HL-60 (cell line): ENCODE data around the gene LRP8.

Experiments used
- GABPA ChIP-seq: IDR thresholded peaks from 2 replicates; pipeline ENCODE4 v1.6.1; 2012; ENCODE audit warnings: low read depth
- POLR2AphosphoS5 ChIP-seq: IDR thresholded peaks from 2 replicates; pipeline ENCODE4 v1.6.1; 2012; ENCODE audit warnings: low read depth
- SPI1 ChIP-seq: IDR thresholded peaks from 2 replicates; pipeline ENCODE4 v1.6.1; 2012; ENCODE audit warnings: low read depth, mild to moderate bottlenecking, borderline replicate concordance
- TF ChIP-seq, protein P1 (sequence below): IDR thresholded peaks from one replicate; pipeline ENCODE4 v1.5.1; 2011; ENCODE audit warnings: low read length, control low read depth, inconsistent platforms; ENCODE audit not compliant: insufficient read depth
- TF ChIP-seq, protein P2 (sequence below): IDR thresholded peaks from 2 replicates; pipeline ENCODE4 v1.6.1; 2012; ENCODE audit warnings: low read depth; ENCODE audit not compliant: insufficient replicate concordance

DNA sequence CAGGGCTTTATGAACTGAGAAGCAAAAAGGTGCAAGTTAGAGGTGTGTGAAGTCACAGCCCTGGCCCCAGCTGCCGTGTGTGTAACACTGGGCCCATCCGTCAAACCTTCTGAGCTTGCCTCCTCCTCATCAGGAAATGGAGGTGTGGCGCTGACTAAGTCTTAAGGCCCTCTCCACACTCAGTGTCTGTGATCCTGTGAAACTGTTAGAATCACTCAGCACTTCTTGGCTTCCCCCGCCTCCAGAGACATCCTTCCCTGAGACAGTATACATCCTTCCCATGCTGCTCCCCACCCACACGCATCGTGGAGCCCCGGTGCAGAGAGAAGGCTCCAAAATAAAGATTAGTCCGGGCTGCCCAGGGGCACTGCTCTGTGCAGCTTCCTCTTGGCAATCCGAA is 33.3 kb downstream of the LRP8 start:
- TF ChIP-seq POLR2AphosphoS5 (no peak), GABPA (no peak), SPI1 (no peak)
- TF ChIP-seq, protein P1, sequence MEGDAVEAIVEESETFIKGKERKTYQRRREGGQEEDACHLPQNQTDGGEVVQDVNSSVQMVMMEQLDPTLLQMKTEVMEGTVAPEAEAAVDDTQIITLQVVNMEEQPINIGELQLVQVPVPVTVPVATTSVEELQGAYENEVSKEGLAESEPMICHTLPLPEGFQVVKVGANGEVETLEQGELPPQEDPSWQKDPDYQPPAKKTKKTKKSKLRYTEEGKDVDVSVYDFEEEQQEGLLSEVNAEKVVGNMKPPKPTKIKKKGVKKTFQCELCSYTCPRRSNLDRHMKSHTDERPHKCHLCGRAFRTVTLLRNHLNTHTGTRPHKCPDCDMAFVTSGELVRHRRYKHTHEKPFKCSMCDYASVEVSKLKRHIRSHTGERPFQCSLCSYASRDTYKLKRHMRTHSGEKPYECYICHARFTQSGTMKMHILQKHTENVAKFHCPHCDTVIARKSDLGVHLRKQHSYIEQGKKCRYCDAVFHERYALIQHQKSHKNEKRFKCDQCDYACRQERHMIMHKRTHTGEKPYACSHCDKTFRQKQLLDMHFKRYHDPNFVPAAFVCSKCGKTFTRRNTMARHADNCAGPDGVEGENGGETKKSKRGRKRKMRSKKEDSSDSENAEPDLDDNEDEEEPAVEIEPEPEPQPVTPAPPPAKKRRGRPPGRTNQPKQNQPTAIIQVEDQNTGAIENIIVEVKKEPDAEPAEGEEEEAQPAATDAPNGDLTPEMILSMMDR, result no peak
- TF ChIP-seq, protein P2, sequence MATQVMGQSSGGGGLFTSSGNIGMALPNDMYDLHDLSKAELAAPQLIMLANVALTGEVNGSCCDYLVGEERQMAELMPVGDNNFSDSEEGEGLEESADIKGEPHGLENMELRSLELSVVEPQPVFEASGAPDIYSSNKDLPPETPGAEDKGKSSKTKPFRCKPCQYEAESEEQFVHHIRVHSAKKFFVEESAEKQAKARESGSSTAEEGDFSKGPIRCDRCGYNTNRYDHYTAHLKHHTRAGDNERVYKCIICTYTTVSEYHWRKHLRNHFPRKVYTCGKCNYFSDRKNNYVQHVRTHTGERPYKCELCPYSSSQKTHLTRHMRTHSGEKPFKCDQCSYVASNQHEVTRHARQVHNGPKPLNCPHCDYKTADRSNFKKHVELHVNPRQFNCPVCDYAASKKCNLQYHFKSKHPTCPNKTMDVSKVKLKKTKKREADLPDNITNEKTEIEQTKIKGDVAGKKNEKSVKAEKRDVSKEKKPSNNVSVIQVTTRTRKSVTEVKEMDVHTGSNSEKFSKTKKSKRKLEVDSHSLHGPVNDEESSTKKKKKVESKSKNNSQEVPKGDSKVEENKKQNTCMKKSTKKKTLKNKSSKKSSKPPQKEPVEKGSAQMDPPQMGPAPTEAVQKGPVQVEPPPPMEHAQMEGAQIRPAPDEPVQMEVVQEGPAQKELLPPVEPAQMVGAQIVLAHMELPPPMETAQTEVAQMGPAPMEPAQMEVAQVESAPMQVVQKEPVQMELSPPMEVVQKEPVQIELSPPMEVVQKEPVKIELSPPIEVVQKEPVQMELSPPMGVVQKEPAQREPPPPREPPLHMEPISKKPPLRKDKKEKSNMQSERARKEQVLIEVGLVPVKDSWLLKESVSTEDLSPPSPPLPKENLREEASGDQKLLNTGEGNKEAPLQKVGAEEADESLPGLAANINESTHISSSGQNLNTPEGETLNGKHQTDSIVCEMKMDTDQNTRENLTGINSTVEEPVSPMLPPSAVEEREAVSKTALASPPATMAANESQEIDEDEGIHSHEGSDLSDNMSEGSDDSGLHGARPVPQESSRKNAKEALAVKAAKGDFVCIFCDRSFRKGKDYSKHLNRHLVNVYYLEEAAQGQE, result no peak
